ENCODE data around the gene HOXC6.

HOXC6 gene

DNA sequence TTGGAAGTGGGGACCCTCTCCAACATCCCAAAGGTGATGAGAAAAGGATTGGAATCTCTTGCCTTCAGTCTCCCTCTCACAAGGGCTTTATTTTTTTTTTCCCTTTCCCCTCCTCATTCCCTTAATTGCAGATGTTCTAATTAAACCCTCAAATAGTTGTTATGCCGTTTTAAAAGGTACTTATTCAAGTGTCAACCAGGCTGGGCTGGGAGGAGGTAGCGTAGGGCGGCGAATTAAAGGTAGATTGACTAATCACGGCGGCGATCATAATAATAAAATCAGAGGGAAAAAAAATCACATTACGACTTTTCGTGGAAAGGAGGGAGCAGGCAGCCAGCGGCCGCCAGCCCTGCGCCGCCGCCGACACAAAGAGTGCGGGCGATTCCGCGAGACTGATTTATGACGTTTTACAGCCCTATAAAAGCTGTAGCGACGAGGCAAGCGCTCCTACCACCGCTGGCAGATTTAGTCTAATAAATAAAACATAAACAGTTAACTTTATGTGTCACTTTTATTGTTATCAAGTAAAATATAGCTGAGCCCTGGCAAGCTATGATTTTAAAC is 23.7 kb downstream of the HOXC6 start:
- H3K4me1 ChIP-seq (ENCODE audit: control insufficient read depth in 2 of 2, insufficient read depth in 2 of 2, low read length in 2 of 2), result peaks cover 0 to 4% of the 10 kb centered on the region in 2 donors
- H3K36me3 ChIP-seq (ENCODE audit: control insufficient read depth in 2 of 2, insufficient read depth in 2 of 2, low read length in 2 of 2), result no peaks in the 10 kb centered on the region
- H3K4me3 ChIP-seq (ENCODE audit: low read length in 2 of 2), result no peak overlapping the region
- peaks cover 74% of the 10 kb centered on the region in 2 donors for H3K27me3 ChIP-seq (ENCODE audit: control insufficient read depth in 2 of 2, insufficient read depth in 2 of 2, low read length in 2 of 2)
- no peak overlapping the region for H3K27ac ChIP-seq (ENCODE audit: low read depth in 2 of 2, low read length in 2 of 2)
- no peak overlapping the region for H3K9ac ChIP-seq (ENCODE audit: low read depth in 1 of 2, low read length in 2 of 2)
- no peaks in the 10 kb centered on the region for H3K9me3 ChIP-seq (ENCODE audit: control insufficient read depth in 2 of 2, low read length in 2 of 2)

DNA sequence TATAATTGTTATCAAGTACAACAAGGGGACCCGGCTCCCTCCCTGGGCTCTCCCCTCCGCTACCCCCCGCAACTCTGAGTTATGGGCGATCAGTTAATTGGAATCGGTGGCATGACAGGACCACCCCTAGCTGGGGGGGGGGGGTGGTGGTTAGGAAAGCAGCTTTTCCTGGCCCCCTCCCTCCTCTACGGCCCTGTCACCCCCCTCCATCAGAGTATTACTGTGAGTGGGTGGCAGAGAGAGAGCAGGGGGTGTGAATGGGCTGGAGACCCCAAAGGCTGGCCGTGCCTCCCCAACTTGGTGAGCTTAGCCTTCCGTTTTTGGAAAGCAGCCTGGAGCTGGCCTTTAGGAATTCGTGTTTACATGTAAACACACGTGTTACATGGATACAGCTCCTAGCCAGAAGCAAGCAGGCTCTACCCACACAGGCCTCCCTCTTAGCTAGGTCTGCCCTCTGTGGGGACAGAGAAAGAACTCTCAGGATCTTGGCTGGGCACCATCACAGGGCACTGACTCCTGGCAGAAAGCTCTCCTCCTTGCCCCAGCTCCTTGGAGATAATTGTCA is 24.3 kb downstream of the HOXC6 start:
- Histone ChIP-seq H3K9me3 (ENCODE audit: control insufficient read depth in 2 of 2, low read length in 2 of 2) (no peaks in the 10 kb centered on the region), H3K4me1 (ENCODE audit: control insufficient read depth in 2 of 2, insufficient read depth in 2 of 2, low read length in 2 of 2) (peaks cover 0 to 4% of the 10 kb centered on the region in 2 donors), H3K36me3 (ENCODE audit: control insufficient read depth in 2 of 2, insufficient read depth in 2 of 2, low read length in 2 of 2) (no peaks in the 10 kb centered on the region), H3K9ac (ENCODE audit: low read depth in 1 of 2, low read length in 2 of 2) (no peak overlapping the region), H3K27ac (ENCODE audit: low read depth in 2 of 2, low read length in 2 of 2) (no peak overlapping the region), H3K4me3 (ENCODE audit: low read length in 2 of 2) (no peak overlapping the region), H3K27me3 (ENCODE audit: control insufficient read depth in 2 of 2, insufficient read depth in 2 of 2, low read length in 2 of 2) (peaks cover 72 to 74% of the 10 kb centered on the region in 2 donors)

DNA sequence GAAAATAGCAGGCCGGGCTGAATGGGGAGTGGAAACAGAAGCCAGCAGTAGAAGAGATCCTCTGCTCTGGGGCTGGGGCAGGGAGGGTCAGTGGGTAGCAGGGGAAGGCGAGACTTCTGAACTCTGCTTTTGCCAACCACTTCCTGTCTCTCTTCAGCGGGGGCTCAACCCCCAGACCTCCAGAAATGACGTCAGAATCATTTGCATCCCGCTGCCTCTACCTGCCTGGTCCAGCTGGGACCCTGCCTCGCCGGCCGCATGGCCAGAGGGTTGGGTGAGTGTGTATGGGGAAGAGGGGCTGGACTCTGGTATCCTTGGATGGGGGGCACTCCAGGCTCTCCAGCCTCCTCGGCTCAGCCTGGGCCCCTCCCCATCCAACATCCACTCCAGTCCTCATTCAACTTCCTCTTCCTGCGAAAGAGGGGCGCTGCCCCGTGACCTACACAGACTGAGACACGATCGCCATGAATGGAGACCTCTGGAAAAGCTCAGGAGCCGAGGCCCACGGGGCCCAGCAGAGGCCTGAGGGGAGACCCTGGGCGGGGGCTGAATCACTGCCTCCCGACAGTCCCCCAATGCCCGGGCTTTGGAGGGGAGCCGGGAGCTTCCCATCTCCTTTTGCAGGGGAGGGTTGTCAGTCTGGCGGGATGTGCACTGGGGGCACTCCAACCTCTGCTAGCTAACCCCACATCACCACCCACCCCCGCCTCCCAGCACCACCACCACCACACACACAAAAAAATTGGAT is 24.9 kb downstream of the HOXC6 start:
- Histone ChIP-seq H3K9ac (ENCODE audit: low read depth in 1 of 2, low read length in 2 of 2) (peak overlapping the region in 1 of 2 donors; percentile 52), H3K27ac (ENCODE audit: low read depth in 2 of 2, low read length in 2 of 2) (peak overlapping the region in 1 of 2 donors; percentile 48), H3K36me3 (ENCODE audit: control insufficient read depth in 2 of 2, insufficient read depth in 2 of 2, low read length in 2 of 2) (no peaks in the 10 kb centered on the region), H3K9me3 (ENCODE audit: control insufficient read depth in 2 of 2, low read length in 2 of 2) (no peaks in the 10 kb centered on the region), H3K4me1 (ENCODE audit: control insufficient read depth in 2 of 2, insufficient read depth in 2 of 2, low read length in 2 of 2) (peaks cover 0 to 4% of the 10 kb centered on the region in 2 donors), H3K27me3 (ENCODE audit: control insufficient read depth in 2 of 2, insufficient read depth in 2 of 2, low read length in 2 of 2) (peaks cover 68 to 74% of the 10 kb centered on the region in 2 donors), H3K4me3 (ENCODE audit: low read length in 2 of 2) (peak overlapping the region; percentile 22 to 68)

DNA sequence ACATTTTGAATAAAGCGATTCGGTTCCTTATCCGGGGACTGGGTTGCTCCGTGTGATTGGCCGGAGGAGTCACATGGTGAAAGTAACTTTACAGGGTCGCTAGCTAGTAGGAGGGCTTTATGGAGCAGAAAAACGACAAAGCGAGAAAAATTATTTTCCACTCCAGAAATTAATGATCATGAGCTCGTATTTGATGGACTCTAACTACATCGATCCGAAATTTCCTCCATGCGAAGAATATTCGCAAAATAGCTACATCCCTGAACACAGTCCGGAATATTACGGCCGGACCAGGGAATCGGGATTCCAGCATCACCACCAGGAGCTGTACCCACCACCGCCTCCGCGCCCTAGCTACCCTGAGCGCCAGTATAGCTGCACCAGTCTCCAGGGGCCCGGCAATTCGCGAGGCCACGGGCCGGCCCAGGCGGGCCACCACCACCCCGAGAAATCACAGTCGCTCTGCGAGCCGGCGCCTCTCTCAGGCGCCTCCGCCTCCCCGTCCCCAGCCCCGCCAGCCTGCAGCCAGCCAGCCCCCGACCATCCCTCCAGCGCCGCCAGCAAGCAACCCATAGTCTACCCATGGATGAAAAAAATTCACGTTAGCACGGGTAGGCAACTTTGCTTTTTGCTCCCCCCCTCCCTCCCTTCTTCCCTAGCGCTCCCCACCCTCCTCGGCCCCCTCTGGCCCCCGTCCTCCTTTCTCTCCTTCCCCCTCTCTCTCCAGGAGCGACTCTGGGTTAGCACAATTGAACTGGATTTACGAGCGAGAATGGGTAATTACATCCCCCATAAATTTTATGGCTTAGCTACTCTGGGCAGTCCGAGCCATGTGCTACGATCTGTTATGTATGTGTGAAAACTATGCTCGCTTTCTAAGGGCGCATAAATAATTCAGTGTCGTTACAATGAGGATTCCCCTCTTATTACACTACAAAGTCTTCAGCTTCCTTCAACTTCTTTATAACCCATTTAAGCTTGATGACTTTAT is 25.8 kb downstream of the HOXC6 start, which contains the start of gene HOXC4:
Gene HOXC4, plus strand, starts transcription at position 85 of the 991 bp plus-strand sequence. Its CDS starts 88 bp downstream, at position 173.
- Histone ChIP-seq H3K9ac (ENCODE audit: low read depth in 1 of 2, low read length in 2 of 2) (peak within 1 kb of the TSS in 1 of 2 donors; percentile 52), H3K27me3 (ENCODE audit: control insufficient read depth in 2 of 2, insufficient read depth in 2 of 2, low read length in 2 of 2) (peaks cover 67 to 74% of the 10 kb centered on the region in 2 donors)

DNA sequence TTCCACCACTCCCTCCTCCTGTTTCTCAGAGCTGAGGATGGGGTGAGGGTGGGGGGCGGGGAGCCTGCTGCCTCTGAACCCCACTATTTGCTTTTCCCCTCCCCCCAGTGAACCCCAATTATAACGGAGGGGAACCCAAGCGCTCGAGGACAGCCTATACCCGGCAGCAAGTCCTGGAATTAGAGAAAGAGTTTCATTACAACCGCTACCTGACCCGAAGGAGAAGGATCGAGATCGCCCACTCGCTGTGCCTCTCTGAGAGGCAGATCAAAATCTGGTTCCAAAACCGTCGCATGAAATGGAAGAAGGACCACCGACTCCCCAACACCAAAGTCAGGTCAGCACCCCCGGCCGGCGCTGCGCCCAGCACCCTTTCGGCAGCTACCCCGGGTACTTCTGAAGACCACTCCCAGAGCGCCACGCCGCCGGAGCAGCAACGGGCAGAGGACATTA is 26.5 kb downstream of the HOXC6 start:
- Histone ChIP-seq H3K9ac (ENCODE audit: low read depth in 1 of 2, low read length in 2 of 2) (no peak overlapping the region), H3K27ac (ENCODE audit: low read depth in 2 of 2, low read length in 2 of 2) (no peak overlapping the region)

More for the DNA sequence above, 25.8 kb downstream of the HOXC6 start, which contains the start of gene HOXC4:
- peak within 1 kb of the TSS; percentile 26 to 68 for H3K4me3 ChIP-seq (ENCODE audit: low read length in 2 of 2)
- peak within 1 kb of the TSS in 1 of 2 donors; percentile 48 for H3K27ac ChIP-seq (ENCODE audit: low read depth in 2 of 2, low read length in 2 of 2)
- H3K4me1 ChIP-seq (ENCODE audit: control insufficient read depth in 2 of 2, insufficient read depth in 2 of 2, low read length in 2 of 2), result peaks cover 0 to 4% of the 10 kb centered on the region in 2 donors
- H3K36me3 ChIP-seq (ENCODE audit: control insufficient read depth in 2 of 2, insufficient read depth in 2 of 2, low read length in 2 of 2), result no peaks in the 10 kb centered on the region
- H3K9me3 ChIP-seq (ENCODE audit: control insufficient read depth in 2 of 2, low read length in 2 of 2), result no peaks in the 10 kb centered on the region

DNA sequence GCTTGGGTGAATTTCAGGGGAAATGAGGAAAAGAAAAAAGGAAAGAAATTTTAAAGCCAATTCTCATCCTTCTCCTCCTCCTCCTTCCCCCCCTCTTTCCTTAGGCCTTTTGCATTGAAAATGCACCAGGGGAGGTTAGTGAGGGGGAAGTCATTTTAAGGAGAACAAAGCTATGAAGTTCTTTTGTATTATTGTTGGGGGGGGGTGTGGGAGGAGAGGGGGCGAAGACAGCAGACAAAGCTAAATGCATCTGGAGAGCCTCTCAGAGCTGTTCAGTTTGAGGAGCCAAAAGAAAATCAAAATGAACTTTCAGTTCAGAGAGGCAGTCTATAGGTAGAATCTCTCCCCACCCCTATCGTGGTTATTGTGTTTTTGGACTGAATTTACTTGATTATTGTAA is 27.3 kb downstream of the HOXC6 start:
- peaks cover 0 to 4% of the 10 kb centered on the region in 2 donors for H3K4me1 ChIP-seq (ENCODE audit: control insufficient read depth in 2 of 2, insufficient read depth in 2 of 2, low read length in 2 of 2)
- H3K27me3 ChIP-seq (ENCODE audit: control insufficient read depth in 2 of 2, insufficient read depth in 2 of 2, low read length in 2 of 2), result peaks cover 61 to 71% of the 10 kb centered on the region in 2 donors
- H3K4me3 ChIP-seq (ENCODE audit: low read length in 2 of 2), result no peak overlapping the region
- no peaks in the 10 kb centered on the region for H3K9me3 ChIP-seq (ENCODE audit: control insufficient read depth in 2 of 2, low read length in 2 of 2)
- no peaks in the 10 kb centered on the region for H3K36me3 ChIP-seq (ENCODE audit: control insufficient read depth in 2 of 2, insufficient read depth in 2 of 2, low read length in 2 of 2)
- no peak overlapping the region for H3K9ac ChIP-seq (ENCODE audit: low read depth in 1 of 2, low read length in 2 of 2)
- no peak overlapping the region for H3K27ac ChIP-seq (ENCODE audit: low read depth in 2 of 2, low read length in 2 of 2)

More for the DNA sequence above, 26.5 kb downstream of the HOXC6 start:
- no peaks in the 10 kb centered on the region for H3K36me3 ChIP-seq (ENCODE audit: control insufficient read depth in 2 of 2, insufficient read depth in 2 of 2, low read length in 2 of 2)
- peaks cover 0 to 4% of the 10 kb centered on the region in 2 donors for H3K4me1 ChIP-seq (ENCODE audit: control insufficient read depth in 2 of 2, insufficient read depth in 2 of 2, low read length in 2 of 2)
- no peaks in the 10 kb centered on the region for H3K9me3 ChIP-seq (ENCODE audit: control insufficient read depth in 2 of 2, low read length in 2 of 2)
- peak overlapping the region in 1 of 2 donors; percentile 37 for H3K4me3 ChIP-seq (ENCODE audit: low read length in 2 of 2)
- H3K27me3 ChIP-seq (ENCODE audit: control insufficient read depth in 2 of 2, insufficient read depth in 2 of 2, low read length in 2 of 2), result peaks cover 64 to 72% of the 10 kb centered on the region in 2 donors

DNA sequence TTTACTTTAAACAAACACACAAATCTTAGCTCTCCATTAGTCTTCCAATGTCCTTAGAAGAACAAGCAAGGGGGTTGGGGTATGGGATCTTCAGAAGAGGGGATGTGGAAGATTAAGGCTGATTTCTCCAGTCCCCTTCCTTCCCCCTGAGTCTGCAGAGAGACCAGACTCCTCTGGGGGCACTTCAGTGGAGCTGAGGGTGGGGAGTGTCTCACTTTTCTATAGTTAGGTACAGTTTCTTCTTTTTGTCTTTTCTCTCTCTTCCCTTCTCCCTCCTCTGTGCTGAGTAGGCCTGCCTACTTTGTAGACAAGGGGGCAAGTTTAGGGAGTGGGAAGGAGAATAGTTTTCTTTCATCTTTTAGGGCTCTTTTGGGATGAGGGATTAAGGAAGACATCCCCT is 27.9 kb downstream of the HOXC6 start:
- Histone ChIP-seq H3K27me3 (ENCODE audit: control insufficient read depth in 2 of 2, insufficient read depth in 2 of 2, low read length in 2 of 2) (peaks cover 61 to 70% of the 10 kb centered on the region in 2 donors), H3K4me3 (ENCODE audit: low read length in 2 of 2) (no peak overlapping the region)

DNA sequence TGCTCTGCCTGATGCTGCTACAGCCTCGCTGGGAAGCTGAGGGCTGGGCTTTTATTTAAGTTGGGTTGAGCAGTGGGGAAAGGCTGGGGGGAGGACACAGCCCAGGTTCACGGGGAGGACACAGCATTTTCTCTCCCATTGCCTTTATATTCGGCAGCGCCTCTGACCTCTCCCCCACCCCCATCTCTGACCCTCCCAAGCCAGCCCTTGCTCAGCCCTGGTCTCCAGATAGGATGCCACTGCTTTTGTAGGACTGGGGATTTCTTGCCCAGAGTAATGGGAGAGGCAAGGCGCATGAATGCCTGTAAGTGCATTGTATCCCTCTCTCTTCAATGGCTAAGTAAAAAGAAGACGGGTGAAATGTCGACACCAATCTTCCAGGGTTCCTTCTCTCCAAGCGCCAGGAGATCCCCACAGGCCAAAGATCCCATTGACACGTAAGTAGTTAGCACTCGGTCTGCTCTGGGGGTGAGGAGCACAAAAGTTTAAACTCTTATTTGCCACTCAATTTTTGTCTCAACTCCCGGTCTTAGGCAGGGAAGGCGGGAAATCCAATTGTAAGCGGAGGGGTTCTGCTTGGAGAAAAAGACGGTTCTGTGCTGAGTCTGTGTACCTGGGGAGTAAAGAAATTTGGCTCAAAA is 30.0 kb downstream of the HOXC6 start:
- Histone ChIP-seq H3K27me3 (ENCODE audit: control insufficient read depth in 2 of 2, insufficient read depth in 2 of 2, low read length in 2 of 2) (peaks cover 53 to 68% of the 10 kb centered on the region in 2 donors), H3K9me3 (ENCODE audit: control insufficient read depth in 2 of 2, low read length in 2 of 2) (no peaks in the 10 kb centered on the region), H3K4me1 (ENCODE audit: control insufficient read depth in 2 of 2, insufficient read depth in 2 of 2, low read length in 2 of 2) (peaks cover 0 to 4% of the 10 kb centered on the region in 2 donors), H3K4me3 (ENCODE audit: low read length in 2 of 2) (no peak overlapping the region), H3K36me3 (ENCODE audit: control insufficient read depth in 2 of 2, insufficient read depth in 2 of 2, low read length in 2 of 2) (no peaks in the 10 kb centered on the region), H3K27ac (ENCODE audit: low read depth in 2 of 2, low read length in 2 of 2) (no peak overlapping the region), H3K9ac (ENCODE audit: low read depth in 1 of 2, low read length in 2 of 2) (no peak overlapping the region)

More for the DNA sequence above, 27.9 kb downstream of the HOXC6 start:
- H3K27ac ChIP-seq (ENCODE audit: low read depth in 2 of 2, low read length in 2 of 2), result no peak overlapping the region
- no peak overlapping the region for H3K9ac ChIP-seq (ENCODE audit: low read depth in 1 of 2, low read length in 2 of 2)
- H3K36me3 ChIP-seq (ENCODE audit: control insufficient read depth in 2 of 2, insufficient read depth in 2 of 2, low read length in 2 of 2), result no peaks in the 10 kb centered on the region
- H3K9me3 ChIP-seq (ENCODE audit: control insufficient read depth in 2 of 2, low read length in 2 of 2), result no peaks in the 10 kb centered on the region
- H3K4me1 ChIP-seq (ENCODE audit: control insufficient read depth in 2 of 2, insufficient read depth in 2 of 2, low read length in 2 of 2), result peaks cover 0 to 4% of the 10 kb centered on the region in 2 donors

DNA sequence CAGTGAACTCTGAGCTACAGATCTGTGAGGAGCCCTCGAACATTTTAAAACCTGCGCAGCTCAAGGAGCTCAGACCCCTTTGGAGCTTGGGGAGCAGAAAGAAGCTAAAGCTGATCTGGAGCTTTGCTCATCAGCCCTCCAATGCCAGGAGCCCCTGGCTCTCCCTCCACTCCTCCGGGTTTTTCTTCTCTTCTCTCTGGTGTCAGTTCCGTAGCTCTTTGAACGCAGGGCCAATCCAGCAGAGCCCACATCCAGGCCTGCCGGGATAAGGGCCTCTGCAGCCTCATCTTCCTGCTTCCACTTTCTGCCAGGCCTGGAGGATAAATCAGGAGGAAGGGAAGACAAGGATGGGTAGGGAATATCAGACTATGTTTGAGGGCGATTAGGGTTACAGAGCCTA is 31.4 kb downstream of the HOXC6 start:
- H3K9ac ChIP-seq (ENCODE audit: low read depth in 1 of 2, low read length in 2 of 2), result no peak overlapping the region
- H3K27me3 ChIP-seq (ENCODE audit: control insufficient read depth in 2 of 2, insufficient read depth in 2 of 2, low read length in 2 of 2), result peaks cover 51 to 68% of the 10 kb centered on the region in 2 donors
- H3K36me3 ChIP-seq (ENCODE audit: control insufficient read depth in 2 of 2, insufficient read depth in 2 of 2, low read length in 2 of 2), result no peaks in the 10 kb centered on the region
- H3K4me1 ChIP-seq (ENCODE audit: control insufficient read depth in 2 of 2, insufficient read depth in 2 of 2, low read length in 2 of 2), result peaks cover 0 to under 1% of the 10 kb centered on the region in 2 donors
- no peak overlapping the region for H3K4me3 ChIP-seq (ENCODE audit: low read length in 2 of 2)
- no peaks in the 10 kb centered on the region for H3K9me3 ChIP-seq (ENCODE audit: control insufficient read depth in 2 of 2, low read length in 2 of 2)
- H3K27ac ChIP-seq (ENCODE audit: low read depth in 2 of 2, low read length in 2 of 2), result no peak overlapping the region

All from mucosa of rectum (tissue), 2 donors.